RWPE2 (cell line): ENCODE measurements around the gene RTCA.

ENCODE experiments used
- ATAC-seq: fragments of 200-7000 bp; cut with Tn5 transposase; 3 replicates; pipeline ENCODE4 v1.9.1; 2021; ENCODE audit warnings: low read depth
- DNase-seq: peaks from one replicate; pipeline ENCODE4 v3.0.0-alpha.2; 2020; ENCODE audit warnings: low spot score
- H3K27ac ChIP-seq: fragments of 450-650 bp; 2 replicates; pipeline ENCODE4 v1.5.1; 2017; ENCODE audit warnings: mild to moderate bottlenecking; ENCODE audit not compliant: poor library complexity, severe bottlenecking
- H3K27me3 ChIP-seq: fragments of 250-450 bp; sonication (Bioruptor Pico); 2 replicates; pipeline ENCODE4 v1.5.1; 2021; ENCODE audit warnings: mild to moderate bottlenecking, moderate library complexity; ENCODE audit not compliant: insufficient read depth, poor library complexity, severe bottlenecking
- H3K36me3 ChIP-seq: fragments of 250-450 bp; sonication (Bioruptor Pico); 2 replicates; pipeline ENCODE4 v1.5.1; 2020; ENCODE audit warnings: low read depth, mild to moderate bottlenecking, moderate library complexity
- H3K4me1 ChIP-seq: fragments of 250-450 bp; sonication (Bioruptor Pico); 2 replicates; pipeline ENCODE4 v1.5.1; 2021; ENCODE audit warnings: mild to moderate bottlenecking, moderate library complexity; ENCODE audit not compliant: insufficient read depth, poor library complexity, severe bottlenecking
- H3K4me3 ChIP-seq: fragments of 250-450 bp; sonication (Bioruptor Pico); 2 replicates; pipeline ENCODE4 v1.5.1; 2021; ENCODE audit warnings: mild to moderate bottlenecking, moderate library complexity; ENCODE audit not compliant: severe bottlenecking
- H3K9me3 ChIP-seq: fragments of 250-450 bp; sonication (Bioruptor Pico); 2 replicates; pipeline ENCODE4 v1.5.1; 2021; ENCODE audit warnings: mild to moderate bottlenecking, moderate library complexity; ENCODE audit not compliant: severe bottlenecking
- CTCF ChIP-seq: fragments of 450-650 bp; IDR thresholded peaks from one replicate; pipeline ENCODE4 v1.5.1; 2017; ENCODE audit warnings: mild to moderate bottlenecking, moderate library complexity; ENCODE audit not compliant: poor library complexity, severe bottlenecking

Gene RTCA

GRCh38 chr1:100302739-100303138 is 36.7 kb downstream of the RTCA start:
- Histone ChIP-seq H3K4me1 (no peaks in the 10 kb centered on the region), H3K9me3 (no peaks in the 10 kb centered on the region), H3K27me3 (no peaks in the 10 kb centered on the region), H3K4me3 (no peak overlapping the region), H3K27ac (no peak overlapping the region), H3K36me3 (no peaks in the 10 kb centered on the region)
- DNase-seq (no peak), ATAC-seq (no peak)
- TF ChIP-seq CTCF: no peak

- TF ChIP-seq CTCF: no peak
- Histone ChIP-seq H3K4me1 (peaks cover 5% of the 10 kb centered on the region), H3K4me3 (no peak overlapping the region), H3K27me3 (no peaks in the 10 kb centered on the region), H3K27ac (no peak overlapping the region), H3K36me3 (no peaks in the 10 kb centered on the region), H3K9me3 (no peaks in the 10 kb centered on the region)
- DNase-seq (no peak), ATAC-seq (no peak)
Observed at GRCh38 chr1:100304227-100304626, 38.2 kb downstream of the RTCA start.

GRCh38 chr1:100304921-100305320 is 38.9 kb downstream of the RTCA start:
- H3K4me1 ChIP-seq: peaks cover 5% of the 10 kb centered on the region
- H3K36me3 ChIP-seq: no peaks in the 10 kb centered on the region
- DNase-seq (no peak), ATAC-seq (no peak)
- H3K27me3 ChIP-seq: no peaks in the 10 kb centered on the region
- H3K27ac ChIP-seq: no peak overlapping the region
- H3K4me3 ChIP-seq: no peak overlapping the region
- no peak for TF ChIP-seq CTCF
- H3K9me3 ChIP-seq: no peaks in the 10 kb centered on the region

GRCh38 chr1:100305954-100306353 is 39.9 kb downstream of the RTCA start:
- Histone ChIP-seq H3K27me3 (no peaks in the 10 kb centered on the region), H3K36me3 (no peaks in the 10 kb centered on the region), H3K4me3 (no peak overlapping the region), H3K4me1 (peaks cover 5% of the 10 kb centered on the region), H3K27ac (no peak overlapping the region), H3K9me3 (no peaks in the 10 kb centered on the region)
- ATAC-seq: no peak
- TF ChIP-seq CTCF: no peak
- no peak for DNase-seq

- peaks cover 5% of the 10 kb centered on the region for H3K4me1 ChIP-seq
Observed at GRCh38 chr1:100306735-100307313, 40.8 kb downstream of the RTCA start.

More at GRCh38 chr1:100306735-100307313, 40.8 kb downstream of the RTCA start:
- Histone ChIP-seq H3K27ac (no peak overlapping the region), H3K4me3 (no peak overlapping the region), H3K36me3 (no peaks in the 10 kb centered on the region), H3K27me3 (no peaks in the 10 kb centered on the region), H3K9me3 (no peaks in the 10 kb centered on the region)
- no peak for TF ChIP-seq CTCF
- ATAC-seq (no peak), DNase-seq (no peak)
